Tibial nerve (tissue), 4 donors: ENCODE measurements around the gene TXN2. TPM values are rescaled to one million over a fixed set of nuclear protein-coding genes. Genes with fewer than 3 reads are reported as not detected.

ENCODE experiments used
- DNase-seq, 2 donors: peaks; one replicate each; pipeline ENCODE4 v3.0.0-alpha.2; 2019; ENCODE audit warnings: low spot score in 2 of 2
- H3K27ac ChIP-seq, 4 donors: fragments of 200-600 bp; sonication (generic) in 3 of 4; one replicate each; pipeline ENCODE4 v1.5.1; 2017 to 2019; ENCODE audit warnings: mild to moderate bottlenecking in 1 of 4
- H3K27me3 ChIP-seq, 2 donors: fragments of 200-600 bp; sonication (generic) in 1 of 2; one replicate each; pipeline versions ENCODE4 v1.5.1 to v1.6.0; 2017 to 2019
- H3K36me3 ChIP-seq, 3 donors: fragments of 200-600 bp; sonication (generic); one replicate each; pipeline ENCODE4 v1.5.1; 2018 to 2019
- H3K4me1 ChIP-seq, 4 donors: fragments of 200-600 bp; sonication (generic) in 3 of 4; one replicate each; pipeline ENCODE4 v1.5.1; 2017 to 2019
- H3K4me3 ChIP-seq, 4 donors: fragments of 200-600 bp; sonication (generic) in 3 of 4; one replicate each; pipeline ENCODE4 v1.5.1; 2017 to 2019; ENCODE audit warnings: mild to moderate bottlenecking in 1 of 4, moderate library complexity in 1 of 4
- H3K9me3 ChIP-seq, 4 donors: fragments of 200-600 bp; sonication (generic) in 3 of 4; one replicate each; pipeline ENCODE4 v1.5.1; 2017 to 2019
- EP300 ChIP-seq, 2 donors: sonication (generic); formaldehyde crosslinking; IDR thresholded peaks; one replicate each; pipeline ENCODE4 v1.6.1; 2017; ENCODE audit warnings: antibody characterized with exemption in 2 of 2, mild to moderate bottlenecking in 1 of 2
- POLR2A ChIP-seq, 2 donors: fragments of 450-650 bp; IDR thresholded peaks; one replicate each; pipeline ENCODE4 v1.6.1; 2017; ENCODE audit warnings: antibody characterized with exemption in 2 of 2, mild to moderate bottlenecking in 2 of 2, moderate library complexity in 2 of 2
- WGBS, 2 donors: methylation state at CpG; one replicate each; pipeline ENCODE4 v1.1.5; 2018; 5-methylcytosine and 5-hydroxymethylcytosine counted together
- total RNA-seq, 4 donors: library from RNA; depleted of rRNA; stranded (reverse); fragments of >200 nt; gene quantifications; one replicate each; pipeline ENCODE4 v1.1.0, GENCODE V29; 2016
- TF ChIP-seq, protein P1 (sequence below), 5 experiments: fragments of 200-600 bp in 3 of 5; fragments of 450-650 bp in 2 of 5; sonication (generic) in 3 of 5; IDR thresholded peaks; one replicate each; pipeline ENCODE4 v1.5.1; 2016 to 2019; ENCODE audit warnings: antibody characterized with exemption in 5 of 5, mild to moderate bottlenecking in 3 of 5, moderate library complexity in 2 of 5

Gene TXN2
- total RNA-seq, 4 donors from 2014 or later: 50.4 to 83.5 (median 68.0) TPM

GRCh38 chr22:36480941-36481392 lies 473 bp downstream of the TXN2 start:
- Histone ChIP-seq H3K4me3 (peak overlapping the region; percentile 62 to 94 (median 90)), H3K9me3 (no peaks in the 10 kb centered on the region), H3K36me3 (peaks cover 4 to 43% (median 7%) of the 10 kb centered on the region in 3 donors), H3K27me3 (no peaks in the 10 kb centered on the region), H3K27ac (peak overlapping the region; percentile 76 to 99 (median 98)), H3K4me1 (peaks cover 0 to 38% (median 13%) of the 10 kb centered on the region in 4 donors)
- DNase-seq: no peak
- WGBS, 2 donors: 13 to 16% methylated on average over 9 of the region's 9 CpGs
- no peak for TF ChIP-seq POLR2A (IDR thresholded peaks at IDR 0.05)
- TF ChIP-seq, protein P1, sequence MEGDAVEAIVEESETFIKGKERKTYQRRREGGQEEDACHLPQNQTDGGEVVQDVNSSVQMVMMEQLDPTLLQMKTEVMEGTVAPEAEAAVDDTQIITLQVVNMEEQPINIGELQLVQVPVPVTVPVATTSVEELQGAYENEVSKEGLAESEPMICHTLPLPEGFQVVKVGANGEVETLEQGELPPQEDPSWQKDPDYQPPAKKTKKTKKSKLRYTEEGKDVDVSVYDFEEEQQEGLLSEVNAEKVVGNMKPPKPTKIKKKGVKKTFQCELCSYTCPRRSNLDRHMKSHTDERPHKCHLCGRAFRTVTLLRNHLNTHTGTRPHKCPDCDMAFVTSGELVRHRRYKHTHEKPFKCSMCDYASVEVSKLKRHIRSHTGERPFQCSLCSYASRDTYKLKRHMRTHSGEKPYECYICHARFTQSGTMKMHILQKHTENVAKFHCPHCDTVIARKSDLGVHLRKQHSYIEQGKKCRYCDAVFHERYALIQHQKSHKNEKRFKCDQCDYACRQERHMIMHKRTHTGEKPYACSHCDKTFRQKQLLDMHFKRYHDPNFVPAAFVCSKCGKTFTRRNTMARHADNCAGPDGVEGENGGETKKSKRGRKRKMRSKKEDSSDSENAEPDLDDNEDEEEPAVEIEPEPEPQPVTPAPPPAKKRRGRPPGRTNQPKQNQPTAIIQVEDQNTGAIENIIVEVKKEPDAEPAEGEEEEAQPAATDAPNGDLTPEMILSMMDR (IDR thresholded peaks at IDR 0.05): no peak
- TF ChIP-seq EP300 (IDR thresholded peaks at IDR 0.05): no peak

DNA sequence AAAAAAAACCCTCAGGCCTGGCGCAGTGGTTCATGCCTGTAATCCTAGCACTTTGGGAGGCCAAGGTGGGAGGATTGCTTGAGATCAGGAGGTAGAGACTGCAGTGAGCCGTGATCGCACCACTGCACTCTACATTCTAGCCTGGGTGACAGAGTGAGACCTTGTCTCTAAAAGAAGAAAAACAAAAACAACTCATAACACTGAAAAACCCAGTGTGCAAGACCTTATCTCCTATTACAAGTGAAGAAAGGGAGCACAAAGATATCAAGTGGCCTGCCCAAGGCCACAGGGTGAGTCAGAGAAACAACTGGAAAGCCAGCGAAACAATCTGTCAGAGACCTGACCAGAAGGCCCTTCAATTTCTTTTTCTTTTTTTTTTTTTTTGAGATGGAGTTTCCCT lies 2.5 kb downstream of the TXN2 start:
- WGBS, 2 donors: 94 to 97% methylated on average over 4 of the region's 4 CpGs
- TF ChIP-seq EP300 (IDR thresholded peaks at IDR 0.05): no peak
- DNase-seq: no peak
- H3K9me3 ChIP-seq: no peaks in the 10 kb centered on the region
- no peak overlapping the region for H3K4me3 ChIP-seq
- peaks cover 0 to 42% (median 13%) of the 10 kb centered on the region in 4 donors for H3K4me1 ChIP-seq
- H3K27ac ChIP-seq: no peak overlapping the region
- H3K27me3 ChIP-seq: no peaks in the 10 kb centered on the region
- peaks cover 4 to 63% (median 22%) of the 10 kb centered on the region in 3 donors for H3K36me3 ChIP-seq

- 92 to 97% methylated on average over 6 of the region's 6 CpGs for WGBS, 2 donors
- no peak for DNase-seq
- Histone ChIP-seq H3K9me3 (no peaks in the 10 kb centered on the region), H3K4me1 (peaks cover 0 to 35% (median 3%) of the 10 kb centered on the region in 4 donors), H3K27me3 (no peaks in the 10 kb centered on the region), H3K36me3 (peaks cover 4 to 96% (median 22%) of the 10 kb centered on the region in 3 donors), H3K27ac (no peak overlapping the region), H3K4me3 (no peak overlapping the region)
- TF ChIP-seq EP300 (IDR thresholded peaks at IDR 0.05) (no peak), POLR2A (IDR thresholded peaks at IDR 0.05) (no peak)
- TF ChIP-seq, protein P1 (IDR thresholded peaks at IDR 0.05): no peak
These were observed 6.1 kb downstream of the TXN2 start for GRCh38 chr22:36475341-36475740.

DNA sequence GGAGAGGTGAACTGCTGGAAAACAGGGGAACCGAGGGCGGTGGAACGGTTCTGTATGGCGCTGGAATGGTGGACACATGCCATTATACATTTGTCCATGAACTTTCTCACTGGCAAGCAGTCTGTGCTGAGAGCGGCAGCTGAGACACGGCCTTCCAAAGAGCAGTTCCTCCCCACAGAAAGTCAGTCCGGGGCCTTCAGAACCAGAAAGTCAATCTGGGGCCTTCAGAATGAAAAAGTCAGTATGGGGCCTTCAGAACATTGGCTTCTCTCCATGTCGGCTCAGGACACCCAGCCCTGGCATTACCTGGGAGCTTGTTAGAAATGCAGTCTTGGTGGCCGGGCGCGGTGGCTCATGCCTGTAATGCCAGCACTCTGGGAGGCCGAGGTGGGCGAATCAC lies 8.8 kb downstream of the TXN2 start:
- no peak for DNase-seq
- peaks cover 0 to 39% (median 4%) of the 10 kb centered on the region in 4 donors for H3K4me1 ChIP-seq
- TF ChIP-seq POLR2A (IDR thresholded peaks at IDR 0.05) (no peak), EP300 (IDR thresholded peaks at IDR 0.05) (no peak)
- TF ChIP-seq, protein P1 (IDR thresholded peaks at IDR 0.05): no peak
- H3K4me3 ChIP-seq: no peak overlapping the region
- peaks cover 4 to 77% (median 22%) of the 10 kb centered on the region in 3 donors for H3K36me3 ChIP-seq
- H3K27ac ChIP-seq: no peak overlapping the region
- no peaks in the 10 kb centered on the region for H3K9me3 ChIP-seq
- WGBS, 2 donors: 78 to 80% methylated on average over 13 of the region's 13 CpGs
- no peaks in the 10 kb centered on the region for H3K27me3 ChIP-seq

GRCh38 chr22:36471341-36471821 lies 10.1 kb downstream of the TXN2 start:
- no peaks in the 10 kb centered on the region for H3K9me3 ChIP-seq
- peaks cover 5 to 77% (median 19%) of the 10 kb centered on the region in 3 donors for H3K36me3 ChIP-seq
- DNase-seq: no peak
- WGBS, 2 donors: 86% methylated on average over 14 of the region's 14 CpGs
- H3K4me3 ChIP-seq: no peak overlapping the region
- peak overlapping the region in 2 of 4 donors; percentile 7 to 29 for H3K27ac ChIP-seq
- TF ChIP-seq POLR2A (IDR thresholded peaks at IDR 0.05): no peak
- no peak for TF ChIP-seq EP300 (IDR thresholded peaks at IDR 0.05)
- TF ChIP-seq, protein P1 (IDR thresholded peaks at IDR 0.05): no peak
- H3K27me3 ChIP-seq: no peaks in the 10 kb centered on the region
- H3K4me1 ChIP-seq: peaks cover 0 to 51% (median 4%) of the 10 kb centered on the region in 4 donors
